Measurements from ENCODE around the gene SUN1. TPM values are rescaled to one million over a fixed set of nuclear protein-coding genes. Genes with fewer than 3 reads are reported as not detected.

SUN1 gene
- total RNA-seq, 3 donors from 2014 or later (not counting 1 experiment from before 2014, with no cell fraction given): 40.2 to 63.5 (median 48.0) TPM

DNA sequence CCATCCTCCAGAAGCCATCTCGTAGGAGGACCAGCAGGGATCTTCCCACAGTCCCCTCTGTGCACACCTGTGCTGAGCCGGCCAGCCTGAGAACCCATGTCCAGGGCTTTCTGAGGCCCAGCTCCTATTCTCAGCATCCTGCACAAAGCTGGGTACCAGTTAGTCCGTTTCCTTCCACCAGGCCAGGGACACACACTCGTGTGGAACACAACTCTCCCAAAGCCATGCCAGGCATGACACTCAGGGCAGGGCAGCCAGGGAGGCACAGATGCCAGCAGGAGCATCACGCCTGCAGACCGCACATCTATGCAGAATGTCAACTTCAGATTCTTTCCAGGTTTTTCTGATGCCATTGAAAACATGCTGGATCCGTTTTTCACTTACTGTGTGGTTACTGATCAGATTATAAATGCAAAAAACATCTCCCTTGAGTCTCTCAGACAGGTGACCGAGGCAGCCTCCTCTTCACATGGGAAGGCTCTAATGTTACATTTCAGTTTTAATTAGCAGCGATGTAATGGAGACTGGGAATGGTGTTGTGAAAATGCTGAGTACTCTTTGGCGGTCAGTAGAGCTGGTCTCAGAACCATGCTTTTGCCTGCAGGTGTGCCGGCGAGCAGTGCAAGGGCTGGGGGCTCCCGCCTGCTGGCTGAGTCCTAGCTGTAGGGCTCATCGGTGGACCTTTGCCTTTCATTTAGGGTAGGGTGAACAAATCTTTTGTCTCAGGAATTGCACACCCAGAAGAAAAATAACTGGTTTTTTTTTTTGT lies 3.3 kb upstream of the SUN1 start:
- peaks cover 30 to 33% of the 10 kb centered on the region in 2 donors for H3K4me1 Mint-ChIP-seq
- H3K27ac Mint-ChIP-seq: no peak overlapping the region
- ATAC-seq: no peak

DNA sequence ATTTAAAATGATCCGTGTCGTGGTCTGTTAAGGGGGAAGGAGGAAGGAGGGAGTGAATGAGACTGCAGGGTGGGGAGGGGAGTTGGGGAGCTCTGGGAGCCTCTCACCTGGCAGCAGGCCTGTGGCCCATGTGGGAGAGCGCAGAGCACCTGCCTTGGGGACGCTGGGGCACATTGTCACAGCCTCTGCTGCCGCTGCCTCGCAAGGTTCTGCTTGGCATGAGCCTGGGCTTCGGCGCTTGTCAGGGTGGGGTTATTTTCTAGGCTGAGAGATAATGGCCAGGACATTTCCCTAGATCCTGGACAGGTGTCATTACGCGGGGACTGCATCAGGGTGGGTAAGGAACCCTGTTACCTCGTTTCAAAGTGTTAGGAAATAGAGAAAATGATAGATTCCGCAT lies 2.2 kb upstream of the SUN1 start:
- Histone ChIP-seq H3K36me3 (ENCODE audit: control insufficient read depth, insufficient read depth, low read length) (no peaks in the 10 kb centered on the region), H3K9me3 (ENCODE audit: control insufficient read depth, insufficient read depth, low read length) (no peaks in the 10 kb centered on the region), H3K4me1 (ENCODE audit: control insufficient read depth, insufficient read depth, low read length) (peaks cover 30% of the 10 kb centered on the region), H3K27ac (ENCODE audit: low read length) (no peak overlapping the region), H3K4me3 (ENCODE audit: low read length) (no peak overlapping the region), H3K27me3 (ENCODE audit: control insufficient read depth, insufficient read depth, low read length) (no peaks in the 10 kb centered on the region)
- intact Hi-C loops (cut with micrococcal nuclease): no loop called here
- no peak for TF ChIP-seq CTCF (IDR thresholded peaks at IDR 0.05)
- peaks cover 30 to 33% of the 10 kb centered on the region in 2 donors for H3K4me1 Mint-ChIP-seq
- peak overlapping the region in 1 of 2 donors; percentile 69 for H3K27ac Mint-ChIP-seq
- H3K36me3 Mint-ChIP-seq: no peaks in the 10 kb centered on the region
- ATAC-seq (no peak), DNase-seq (no peak)
- H3K9me3 Mint-ChIP-seq: no peaks in the 10 kb centered on the region
- 84% methylated on average over 11 of the region's 12 CpGs for WGBS (ENCODE audit: insufficient coverage)
- H3K4me3 Mint-ChIP-seq: no peak overlapping the region
- H3K27me3 Mint-ChIP-seq (ENCODE audit: low read depth in 2 of 2): no peaks in the 10 kb centered on the region

More for the DNA sequence above, 3.3 kb upstream of the SUN1 start:
- Mint-ChIP-seq H3K9me3 (no peaks in the 10 kb centered on the region), H3K36me3 (no peaks in the 10 kb centered on the region), H3K4me3 (no peak overlapping the region), H3K27me3 (ENCODE audit: low read depth in 2 of 2) (no peaks in the 10 kb centered on the region)
- H3K9me3 ChIP-seq (ENCODE audit: control insufficient read depth, insufficient read depth, low read length): no peaks in the 10 kb centered on the region
- no peaks in the 10 kb centered on the region for H3K27me3 ChIP-seq (ENCODE audit: control insufficient read depth, insufficient read depth, low read length)
- H3K27ac ChIP-seq (ENCODE audit: low read length): no peak overlapping the region
- no peak for DNase-seq
- no peak for TF ChIP-seq CTCF (IDR thresholded peaks at IDR 0.05)
- H3K36me3 ChIP-seq (ENCODE audit: control insufficient read depth, insufficient read depth, low read length): no peaks in the 10 kb centered on the region
- no peak overlapping the region for H3K4me3 ChIP-seq (ENCODE audit: low read length)
- intact Hi-C loops (cut with micrococcal nuclease): no loop called here
- H3K4me1 ChIP-seq (ENCODE audit: control insufficient read depth, insufficient read depth, low read length): peaks cover 30% of the 10 kb centered on the region
- WGBS (ENCODE audit: insufficient coverage): 96% methylated on average over 14 of the region's 14 CpGs

DNA sequence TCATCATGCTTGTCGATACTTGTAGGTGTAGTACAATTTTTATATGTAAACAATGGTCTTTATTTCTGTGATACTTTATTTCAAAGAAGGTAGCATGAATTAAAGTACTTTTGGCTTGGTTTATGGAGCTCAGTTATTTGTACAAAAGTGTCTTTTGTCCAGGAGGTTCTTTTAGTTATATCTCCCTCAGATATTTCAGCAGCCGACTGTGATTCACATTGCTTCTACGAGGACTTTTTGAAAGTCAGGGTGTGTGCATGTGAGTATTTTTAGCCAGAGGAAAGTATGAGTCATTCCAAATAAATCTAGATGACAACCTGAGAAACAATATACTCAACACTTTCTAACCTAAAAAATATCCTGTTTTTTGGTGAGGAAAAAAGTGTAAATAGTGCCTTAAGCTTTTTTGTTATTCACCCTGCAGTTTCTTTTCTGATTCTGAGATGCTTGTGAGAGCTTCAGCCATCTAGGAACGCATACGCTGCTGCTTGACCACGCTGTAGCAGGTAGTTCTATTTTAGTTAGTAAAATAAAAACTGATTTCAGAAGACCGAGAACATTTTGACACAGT lies 595 bp upstream of the SUN1 start:
- H3K4me3 ChIP-seq (ENCODE audit: low read length): no peak overlapping the region
- H3K36me3 Mint-ChIP-seq: no peaks in the 10 kb centered on the region

More for the DNA sequence above, 595 bp upstream of the SUN1 start:
- DNase-seq (peak in 1 of 2 donors; percentile 57), ATAC-seq (peak in 2 of 3 donors; percentile 33 to 53)
- H3K4me1 Mint-ChIP-seq: peaks cover 35 to 42% of the 10 kb centered on the region in 2 donors
- TF ChIP-seq CTCF (IDR thresholded peaks at IDR 0.05): no peak
- WGBS (ENCODE audit: insufficient coverage): 29% methylated on average over 5 of the region's 7 CpGs
- peaks cover 30% of the 10 kb centered on the region for H3K4me1 ChIP-seq (ENCODE audit: control insufficient read depth, insufficient read depth, low read length)
- H3K36me3 ChIP-seq (ENCODE audit: control insufficient read depth, insufficient read depth, low read length): no peaks in the 10 kb centered on the region
- H3K27me3 Mint-ChIP-seq (ENCODE audit: low read depth in 2 of 2): no peaks in the 10 kb centered on the region
- H3K4me3 Mint-ChIP-seq: peak overlapping the region; percentile 76
- no peaks in the 10 kb centered on the region for H3K9me3 ChIP-seq (ENCODE audit: control insufficient read depth, insufficient read depth, low read length)
- intact Hi-C loops (cut with micrococcal nuclease): no loop called here
- H3K27me3 ChIP-seq (ENCODE audit: control insufficient read depth, insufficient read depth, low read length): no peaks in the 10 kb centered on the region
- peak overlapping the region; percentile 72 for H3K27ac ChIP-seq (ENCODE audit: low read length)
- H3K9me3 Mint-ChIP-seq: no peaks in the 10 kb centered on the region
- peak overlapping the region; percentile 69 to 77 for H3K27ac Mint-ChIP-seq

Data from natural killer cell (primary cell).